ENCODE results near the gene SLCO3A1.

DNA sequence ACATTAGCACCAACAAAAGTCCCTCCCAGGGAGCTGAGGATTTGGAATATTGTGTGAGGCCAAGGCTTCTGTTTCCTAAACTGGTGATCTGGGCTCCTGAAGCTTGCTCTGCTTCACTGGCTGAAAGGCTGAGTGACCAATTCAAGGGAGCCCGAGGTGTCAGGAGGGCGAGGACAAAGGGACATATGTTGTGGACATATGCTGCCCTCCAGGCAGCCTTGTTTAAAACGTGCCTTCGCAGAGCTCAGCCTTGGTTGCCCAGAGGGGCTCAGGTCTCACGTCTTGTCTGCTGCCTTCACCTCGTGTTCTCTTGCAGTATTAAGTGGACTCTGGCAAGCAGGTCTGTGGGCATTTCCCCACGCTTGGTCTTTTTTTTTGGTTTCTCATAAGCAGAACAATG lies 7.0 kb downstream of the SLCO3A1 start:
- TF ChIP-seq, protein P1, sequence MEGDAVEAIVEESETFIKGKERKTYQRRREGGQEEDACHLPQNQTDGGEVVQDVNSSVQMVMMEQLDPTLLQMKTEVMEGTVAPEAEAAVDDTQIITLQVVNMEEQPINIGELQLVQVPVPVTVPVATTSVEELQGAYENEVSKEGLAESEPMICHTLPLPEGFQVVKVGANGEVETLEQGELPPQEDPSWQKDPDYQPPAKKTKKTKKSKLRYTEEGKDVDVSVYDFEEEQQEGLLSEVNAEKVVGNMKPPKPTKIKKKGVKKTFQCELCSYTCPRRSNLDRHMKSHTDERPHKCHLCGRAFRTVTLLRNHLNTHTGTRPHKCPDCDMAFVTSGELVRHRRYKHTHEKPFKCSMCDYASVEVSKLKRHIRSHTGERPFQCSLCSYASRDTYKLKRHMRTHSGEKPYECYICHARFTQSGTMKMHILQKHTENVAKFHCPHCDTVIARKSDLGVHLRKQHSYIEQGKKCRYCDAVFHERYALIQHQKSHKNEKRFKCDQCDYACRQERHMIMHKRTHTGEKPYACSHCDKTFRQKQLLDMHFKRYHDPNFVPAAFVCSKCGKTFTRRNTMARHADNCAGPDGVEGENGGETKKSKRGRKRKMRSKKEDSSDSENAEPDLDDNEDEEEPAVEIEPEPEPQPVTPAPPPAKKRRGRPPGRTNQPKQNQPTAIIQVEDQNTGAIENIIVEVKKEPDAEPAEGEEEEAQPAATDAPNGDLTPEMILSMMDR (IDR thresholded peaks at IDR 0.05; ENCODE audit: control extremely low read depth in 1 of 3, insufficient read depth in 1 of 3, low read depth in 1 of 3, low read length in 3 of 3): no peak
- TF ChIP-seq TCF12 (IDR thresholded peaks at IDR 0.05; ENCODE audit: low read depth, low read length) (no peak), TAF7 (optimal IDR thresholded peaks at IDR 0.05; ENCODE audit: borderline replicate concordance, low read depth, low read length) (no peak), RNF2 (IDR thresholded peaks at IDR 0.05; ENCODE audit: borderline replicate concordance, low read depth, low read length, missing control alignments, poor library complexity, severe bottlenecking) (no peak)
